Aorta (tissue), 5 donors: Measurements from ENCODE around the gene DNAJC16. TPM values are rescaled to one million over a fixed set of nuclear protein-coding genes. Genes with fewer than 3 reads are reported as not detected.
"Not testable (repeated sequence)": the region's sequence is repeated elsewhere in the genome, so short reads cannot be mapped to it uniquely, and the experiment has no call there.

ENCODE experiments used
- ATAC-seq: fragments of 200-7000 bp; cut with Tn5 transposase; one replicate; pipeline ENCODE4 v1.9.1; 2022; ENCODE audit warnings: moderate library complexity; ENCODE audit not compliant: low FRiP score
- DNase-seq, 2 donors: peaks; one replicate each; pipeline ENCODE4 v3.0.0-alpha.2; 2020
- H3K27ac ChIP-seq, 2 donors: one replicate each; pipeline ENCODE4 v1.5.1; 2013; ENCODE audit warnings: low read length in 2 of 2, mild to moderate bottlenecking in 2 of 2, moderate library complexity in 2 of 2, control low read depth in 1 of 2, inconsistent platforms in 1 of 2, low read depth in 1 of 2
- H3K27me3 ChIP-seq, 2 donors: one replicate each; pipeline ENCODE4 v1.6.1; 2013; ENCODE audit warnings: control low read depth in 1 of 2, low read length in 1 of 2, mild to moderate bottlenecking in 1 of 2, moderate library complexity in 1 of 2; ENCODE audit not compliant: insufficient read depth in 2 of 2, control insufficient read depth in 1 of 2
- H3K36me3 ChIP-seq, 2 donors: one replicate each; pipeline ENCODE4 v1.6.1; 2013; ENCODE audit warnings: control low read depth in 1 of 2, low read length in 1 of 2, mild to moderate bottlenecking in 1 of 2; ENCODE audit not compliant: insufficient read depth in 2 of 2, control insufficient read depth in 1 of 2
- H3K4me1 ChIP-seq, 2 donors: one replicate each; pipeline ENCODE4 v1.6.1; 2013; ENCODE audit warnings: low read length in 2 of 2, control low read depth in 1 of 2, mild to moderate bottlenecking in 1 of 2, moderate library complexity in 1 of 2; ENCODE audit not compliant: insufficient read depth in 2 of 2, control insufficient read depth in 1 of 2
- H3K4me3 ChIP-seq, 2 donors: one replicate each; pipeline ENCODE4 v1.5.1; 2013; ENCODE audit warnings: low read length in 2 of 2, control low read depth in 1 of 2, mild to moderate bottlenecking in 1 of 2
- H3K9me3 ChIP-seq: one replicate; pipeline ENCODE4 v1.6.1; 2013; ENCODE audit warnings: mild to moderate bottlenecking, low read length; ENCODE audit not compliant: control insufficient read depth
- WGBS, 2 donors: extraction: QIAGEN DNeasy Blood & Tissue Kit; methylation state at CpG; one replicate each; pipeline ENCODE4 v1.1.7; 2013; 5-methylcytosine and 5-hydroxymethylcytosine counted together
- intact Hi-C, 2 donors: fragments of 100-400 bp; cut with DNase I; formaldehyde crosslinking; loops; one replicate each; pipeline versions ENCODE4 v1.14.2 to v1.15.0; 2022
- polyA plus RNA-seq, 2 donors: library from polyadenylated mRNA; stranded (reverse); fragments of 200-250 nt; gene quantifications; one replicate each; pipeline ENCODE4 v1.2.3, GENCODE V29; 2013
- total RNA-seq, 2 donors: library from RNA; stranded (reverse); fragmentation: NEBNext Ultra II Directional; extraction: Animal tissue kit (Norgen Biotek cat#: 25700); gene quantifications; one replicate each; pipeline ENCODE4 v1.2.1, GENCODE V29; 2021
- donor health status: healthy with polysubstance abuse.
- donor health status: Bipolar disorder and iron deficiency.
- donor health status: DM: no; HTN: no; CAD: no.
- donor health status: DM: no; HTN: no; CAD: no.
- donor health status: DM: yes; HTN: yes; CAD: no.

Gene DNAJC16
- total and polyA plus RNA-seq, 4 donors, result 3.9 to 19.9 (median 14.6) TPM

- DNase-seq (no peak), ATAC-seq (no peak)
- Histone ChIP-seq H3K36me3 (peaks cover 0 to 3% of the 10 kb centered on the region in 2 donors), H3K4me3 (no peak overlapping the region), H3K4me1 (no peaks in the 10 kb centered on the region), H3K27ac (no peak overlapping the region), H3K27me3 (no peaks in the 10 kb centered on the region), H3K9me3 (no peaks in the 10 kb centered on the region)
- 94 to 98% methylated on average over 6 of the region's 6 CpGs for WGBS, 2 donors
- intact Hi-C loops, result no loop called here
These were observed 41.0 kb upstream of the DNAJC16 start for GRCh38 chr1:15485636-15486035.

GRCh38 chr1:15486844-15487610 is 39.6 kb upstream of the DNAJC16 start:
- H3K4me3 ChIP-seq, H3K4me1 ChIP-seq, DNase-seq, H3K27me3 ChIP-seq, H3K9me3 ChIP-seq, H3K36me3 ChIP-seq, ATAC-seq, H3K27ac ChIP-seq, intact Hi-C loops: not testable (repeated sequence)
- 96 to 97% methylated on average over 17 of the region's 17 CpGs for WGBS, 2 donors

- no peaks in the 10 kb centered on the region for H3K27me3 ChIP-seq
- no peaks in the 10 kb centered on the region for H3K9me3 ChIP-seq
- intact Hi-C loops, result no loop called here
- 92 to 94% methylated on average over 3 of the region's 3 CpGs for WGBS, 2 donors
- peaks cover 0 to 3% of the 10 kb centered on the region in 2 donors for H3K36me3 ChIP-seq
- DNase-seq (no peak), ATAC-seq (no peak)
- no peak overlapping the region for H3K4me3 ChIP-seq
- no peaks in the 10 kb centered on the region for H3K4me1 ChIP-seq
- no peak overlapping the region for H3K27ac ChIP-seq
These were observed 38.3 kb upstream of the DNAJC16 start for GRCh38 chr1:15488371-15488770.

GRCh38 chr1:15489052-15489736 is 37.5 kb upstream of the DNAJC16 start:
- DNase-seq, result no peak
- H3K4me3 ChIP-seq, result no peak overlapping the region
- intact Hi-C loops, result no loop called here
- WGBS, 2 donors, result 80 to 85% methylated on average over 11 to 13 of the region's 13 CpGs
- H3K4me1 ChIP-seq, result no peaks in the 10 kb centered on the region
- ATAC-seq, result no peak
- no peaks in the 10 kb centered on the region for H3K9me3 ChIP-seq
- no peaks in the 10 kb centered on the region for H3K27me3 ChIP-seq
- H3K36me3 ChIP-seq, result peaks cover 0 to 5% of the 10 kb centered on the region in 2 donors
- H3K27ac ChIP-seq, result no peak overlapping the region

- H3K27ac ChIP-seq, H3K36me3 ChIP-seq, H3K27me3 ChIP-seq, H3K9me3 ChIP-seq, intact Hi-C loops, H3K4me3 ChIP-seq, H3K4me1 ChIP-seq, DNase-seq, ATAC-seq: not testable (repeated sequence)
- WGBS, 2 donors, result 93 to 96% methylated on average over 4 of the region's 4 CpGs
These were observed 35.6 kb upstream of the DNAJC16 start for GRCh38 chr1:15491010-15491409.

GRCh38 chr1:15492596-15492995 is 34.1 kb upstream of the DNAJC16 start:
- no peaks in the 10 kb centered on the region for H3K9me3 ChIP-seq
- peaks cover 0 to 7% of the 10 kb centered on the region in 2 donors for H3K36me3 ChIP-seq
- H3K27me3 ChIP-seq, result no peaks in the 10 kb centered on the region
- intact Hi-C loops, result no loop called here
- ATAC-seq, result no peak
- H3K27ac ChIP-seq, result no peak overlapping the region
- H3K4me1 ChIP-seq, result no peaks in the 10 kb centered on the region
- H3K4me3 ChIP-seq, result no peak overlapping the region
- WGBS, 2 donors, result 72 to 78% methylated on average over 5 of the region's 5 CpGs
- DNase-seq, result no peak

- no peak overlapping the region for H3K27ac ChIP-seq
- H3K4me3 ChIP-seq, result no peak overlapping the region
- WGBS, 2 donors, result 93 to 97% methylated on average over 9 of the region's 9 CpGs
- peaks cover 0 to 7% of the 10 kb centered on the region in 2 donors for H3K36me3 ChIP-seq
- intact Hi-C loops, result no loop called here
- no peaks in the 10 kb centered on the region for H3K4me1 ChIP-seq
- ATAC-seq, result no peak
- no peaks in the 10 kb centered on the region for H3K9me3 ChIP-seq
- no peaks in the 10 kb centered on the region for H3K27me3 ChIP-seq
- DNase-seq, result no peak
These were observed 32.7 kb upstream of the DNAJC16 start for GRCh38 chr1:15493869-15494390.

- Histone ChIP-seq H3K4me1 (no peaks in the 10 kb centered on the region), H3K27me3 (no peaks in the 10 kb centered on the region), H3K4me3 (no peak overlapping the region), H3K9me3 (no peaks in the 10 kb centered on the region), H3K27ac (no peak overlapping the region), H3K36me3 (peaks cover 0 to 4% of the 10 kb centered on the region in 2 donors)
- intact Hi-C loops, result no loop called here
- ATAC-seq (no peak), DNase-seq (no peak)
- WGBS, 2 donors, result 81 to 86% methylated on average over 19 of the region's 19 CpGs
These were observed 26.2 kb upstream of the DNAJC16 start for GRCh38 chr1:15500184-15501178.
